Measurements from ENCODE around the gene CNKSR3.

The CNKSR3 gene

GRCh38 chr6:154341336-154341735 is 169.1 kb downstream of the CNKSR3 start:
- H3K27ac ChIP-seq (ENCODE audit: low read length): no peak overlapping the region
- H3K4me1 ChIP-seq (ENCODE audit: insufficient read depth, low read length): no peaks in the 10 kb centered on the region
- H2AFZ ChIP-seq (ENCODE audit: low read depth, low read length): no peak overlapping the region
- no peak for ATAC-seq (ENCODE audit: insufficient read depth, low read depth)
- no peaks in the 10 kb centered on the region for H3K9me3 ChIP-seq (ENCODE audit: insufficient read depth, low read length, severe bottlenecking)
- H3K27me3 ChIP-seq (ENCODE audit: insufficient read depth, low read length, poor library complexity): no peaks in the 10 kb centered on the region
- no peaks in the 10 kb centered on the region for H3K36me3 ChIP-seq (ENCODE audit: insufficient read depth, low read length)
- no peak overlapping the region for H3K4me3 ChIP-seq (ENCODE audit: low read depth in 1 of 2, low read length in 2 of 2)
- TF ChIP-seq EZH2 (IDR thresholded peaks at IDR 0.05; ENCODE audit: borderline replicate concordance, low read depth, low read length, severe bottlenecking): no peak
- TF ChIP-seq CTCF (IDR thresholded peaks at IDR 0.05; ENCODE audit: borderline replicate concordance, extremely low read depth, low read length, poor library complexity, severe bottlenecking): no peak
- H3K9ac ChIP-seq (ENCODE audit: low read depth, low read length): no peak overlapping the region
- no peak overlapping the region for H3K4me2 ChIP-seq (ENCODE audit: insufficient read depth, low read length)
- no peak for DNase-seq
- no peaks in the 10 kb centered on the region for H4K20me1 ChIP-seq (ENCODE audit: insufficient read depth, low read length)
- H3K79me2 ChIP-seq (ENCODE audit: insufficient read depth, low read length): no peaks in the 10 kb centered on the region

Data from DND-41 (cell line).